GM23338 (cell line): ENCODE data around the gene OR3A1.
"Not testable (repeated sequence)": the region's sequence is repeated elsewhere in the genome, so short reads cannot be mapped to it uniquely, and the experiment has no call there.

Experiments
- CTCF ChIP-seq, 2 experiments: fragments of 200-600 bp in 1 of 2; sonication (generic) in 1 of 2; conservative IDR thresholded peaks; 2 replicates each; pipeline versions ENCODE4 v1.5.1 to v1.6.1; 2016 to 2017; ENCODE audit warnings: antibody characterized with exemption in 2 of 2, low read depth in 2 of 2, mild to moderate bottlenecking in 2 of 2, moderate library complexity in 1 of 2
- EZH2phosphoT487 ChIP-seq: fragments of 200-600 bp; sonication (generic); IDR thresholded peaks from one replicate; pipeline ENCODE4 v1.8.1; 2018; ENCODE audit warnings: antibody characterized with exemption; ENCODE audit not compliant: unreplicated experiment
- POLR2AphosphoS5 ChIP-seq: IDR thresholded peaks from 2 replicates; pipeline ENCODE4 v1.6.1; 2016; ENCODE audit warnings: antibody characterized with exemption, low read depth
- ZNF114 ChIP-seq: fragments of 250-450 bp; sonication (Bioruptor Pico); IDR thresholded peaks from 2 replicates; pipeline ENCODE4 v1.5.0; 2020; ENCODE audit warnings: mild to moderate bottlenecking, moderate library complexity
- TF ChIP-seq, protein P1 (sequence below): IDR thresholded peaks from one replicate; pipeline ENCODE4 v1.6.1; 2018; ENCODE audit warnings: antibody characterized with exemption; ENCODE audit not compliant: unreplicated experiment

DNA sequence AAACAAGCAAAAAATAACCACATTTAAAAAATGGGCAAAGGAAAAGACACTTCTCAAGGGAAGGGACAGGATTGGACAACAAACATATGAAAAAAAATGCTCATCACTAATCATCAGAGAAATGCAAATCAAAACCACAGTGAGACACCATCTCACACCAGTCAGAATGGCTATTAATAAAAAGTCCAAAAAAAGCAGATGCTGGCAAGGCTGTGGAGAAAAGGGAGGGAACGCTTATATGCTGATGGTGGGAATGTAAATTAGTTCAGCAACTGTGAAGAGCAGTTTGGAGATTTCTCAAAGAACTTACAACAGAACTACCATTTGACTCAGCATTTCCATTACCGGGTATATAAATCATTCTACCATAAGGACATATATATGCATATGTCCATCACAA, 49.1 kb downstream of the OR3A1 start:
- not testable (repeated sequence) for TF ChIP-seq CTCF (conservative IDR thresholded peaks at IDR 0.05; ENCODE audit: low read depth in 2 of 2); POLR2AphosphoS5; ZNF114 (CRISPR knock-in tag); EZH2phosphoT487
- TF ChIP-seq, protein P1, sequence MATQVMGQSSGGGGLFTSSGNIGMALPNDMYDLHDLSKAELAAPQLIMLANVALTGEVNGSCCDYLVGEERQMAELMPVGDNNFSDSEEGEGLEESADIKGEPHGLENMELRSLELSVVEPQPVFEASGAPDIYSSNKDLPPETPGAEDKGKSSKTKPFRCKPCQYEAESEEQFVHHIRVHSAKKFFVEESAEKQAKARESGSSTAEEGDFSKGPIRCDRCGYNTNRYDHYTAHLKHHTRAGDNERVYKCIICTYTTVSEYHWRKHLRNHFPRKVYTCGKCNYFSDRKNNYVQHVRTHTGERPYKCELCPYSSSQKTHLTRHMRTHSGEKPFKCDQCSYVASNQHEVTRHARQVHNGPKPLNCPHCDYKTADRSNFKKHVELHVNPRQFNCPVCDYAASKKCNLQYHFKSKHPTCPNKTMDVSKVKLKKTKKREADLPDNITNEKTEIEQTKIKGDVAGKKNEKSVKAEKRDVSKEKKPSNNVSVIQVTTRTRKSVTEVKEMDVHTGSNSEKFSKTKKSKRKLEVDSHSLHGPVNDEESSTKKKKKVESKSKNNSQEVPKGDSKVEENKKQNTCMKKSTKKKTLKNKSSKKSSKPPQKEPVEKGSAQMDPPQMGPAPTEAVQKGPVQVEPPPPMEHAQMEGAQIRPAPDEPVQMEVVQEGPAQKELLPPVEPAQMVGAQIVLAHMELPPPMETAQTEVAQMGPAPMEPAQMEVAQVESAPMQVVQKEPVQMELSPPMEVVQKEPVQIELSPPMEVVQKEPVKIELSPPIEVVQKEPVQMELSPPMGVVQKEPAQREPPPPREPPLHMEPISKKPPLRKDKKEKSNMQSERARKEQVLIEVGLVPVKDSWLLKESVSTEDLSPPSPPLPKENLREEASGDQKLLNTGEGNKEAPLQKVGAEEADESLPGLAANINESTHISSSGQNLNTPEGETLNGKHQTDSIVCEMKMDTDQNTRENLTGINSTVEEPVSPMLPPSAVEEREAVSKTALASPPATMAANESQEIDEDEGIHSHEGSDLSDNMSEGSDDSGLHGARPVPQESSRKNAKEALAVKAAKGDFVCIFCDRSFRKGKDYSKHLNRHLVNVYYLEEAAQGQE = not testable (repeated sequence)
